ENCODE data around the gene ENO4. TPM values are rescaled to one million over a fixed set of nuclear protein-coding genes. Genes with fewer than 3 reads are reported as not detected.

Gene ENO4
- total RNA-seq, 2 donors from 2014 or later, result not detected

DNA sequence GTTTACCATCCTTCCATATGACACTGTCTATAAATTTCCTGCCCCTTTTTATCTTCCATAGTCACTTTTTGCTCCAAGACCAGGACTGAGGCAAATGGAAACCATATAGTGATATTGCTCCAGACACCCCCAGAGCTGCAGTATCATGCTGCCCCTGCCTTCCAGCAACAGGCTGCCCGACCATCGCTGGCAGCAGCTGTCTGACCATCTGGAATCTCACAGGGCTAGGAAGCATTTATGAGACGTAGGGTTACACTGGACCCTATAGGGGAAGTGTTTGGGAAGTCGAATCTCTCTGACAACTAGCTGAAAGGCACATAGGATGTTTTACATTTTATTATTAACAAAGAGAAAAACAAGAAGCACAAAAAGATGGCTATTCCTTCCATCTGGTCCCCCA is 19.4 kb downstream of the ENO4 start:
- Histone ChIP-seq H3K4me3 (no peak overlapping the region), H3K9me3 (no peaks in the 10 kb centered on the region), H3K36me3 (no peaks in the 10 kb centered on the region), H3K9ac (ENCODE audit: low read depth in 2 of 2, low read length in 2 of 2) (no peak overlapping the region), H3K4me1 (no peaks in the 10 kb centered on the region), H3K27ac (no peak overlapping the region), H3K27me3 (no peaks in the 10 kb centered on the region)
- TF ChIP-seq, protein P1, sequence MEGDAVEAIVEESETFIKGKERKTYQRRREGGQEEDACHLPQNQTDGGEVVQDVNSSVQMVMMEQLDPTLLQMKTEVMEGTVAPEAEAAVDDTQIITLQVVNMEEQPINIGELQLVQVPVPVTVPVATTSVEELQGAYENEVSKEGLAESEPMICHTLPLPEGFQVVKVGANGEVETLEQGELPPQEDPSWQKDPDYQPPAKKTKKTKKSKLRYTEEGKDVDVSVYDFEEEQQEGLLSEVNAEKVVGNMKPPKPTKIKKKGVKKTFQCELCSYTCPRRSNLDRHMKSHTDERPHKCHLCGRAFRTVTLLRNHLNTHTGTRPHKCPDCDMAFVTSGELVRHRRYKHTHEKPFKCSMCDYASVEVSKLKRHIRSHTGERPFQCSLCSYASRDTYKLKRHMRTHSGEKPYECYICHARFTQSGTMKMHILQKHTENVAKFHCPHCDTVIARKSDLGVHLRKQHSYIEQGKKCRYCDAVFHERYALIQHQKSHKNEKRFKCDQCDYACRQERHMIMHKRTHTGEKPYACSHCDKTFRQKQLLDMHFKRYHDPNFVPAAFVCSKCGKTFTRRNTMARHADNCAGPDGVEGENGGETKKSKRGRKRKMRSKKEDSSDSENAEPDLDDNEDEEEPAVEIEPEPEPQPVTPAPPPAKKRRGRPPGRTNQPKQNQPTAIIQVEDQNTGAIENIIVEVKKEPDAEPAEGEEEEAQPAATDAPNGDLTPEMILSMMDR (IDR thresholded peaks at IDR 0.05), result no peak
- DNase-seq, result no peak
- intact Hi-C loops (cut with DNase I), result no loop called here

DNA sequence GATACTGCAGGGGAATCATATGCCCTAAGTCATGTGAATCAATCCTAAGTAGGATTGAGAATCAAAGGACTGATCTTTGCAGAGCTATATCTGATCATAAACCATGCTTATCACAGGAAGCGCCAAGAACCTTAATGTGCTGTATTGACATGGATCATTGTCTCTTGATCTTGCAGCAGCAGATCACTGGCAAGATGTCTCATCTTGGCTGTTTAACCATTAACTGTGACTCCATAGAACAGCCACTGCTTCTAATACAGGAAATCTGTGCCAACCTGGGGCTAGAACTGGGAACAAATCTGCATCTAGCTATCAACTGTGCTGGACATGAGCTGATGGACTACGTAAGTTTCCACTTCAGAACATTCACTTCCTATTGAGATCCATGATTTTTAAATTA is 21.6 kb downstream of the ENO4 start:
- no peak overlapping the region for H3K9ac ChIP-seq (ENCODE audit: low read depth in 2 of 2, low read length in 2 of 2)
- no peaks in the 10 kb centered on the region for H3K4me1 ChIP-seq
- no peak overlapping the region for H3K4me3 ChIP-seq
- no peaks in the 10 kb centered on the region for H3K9me3 ChIP-seq
- TF ChIP-seq, protein P1 (IDR thresholded peaks at IDR 0.05), result no peak
- H3K27me3 ChIP-seq, result no peaks in the 10 kb centered on the region
- no peak overlapping the region for H3K27ac ChIP-seq
- H3K36me3 ChIP-seq, result no peaks in the 10 kb centered on the region
- DNase-seq, result no peak
- intact Hi-C loops (cut with DNase I), result no loop called here

DNA sequence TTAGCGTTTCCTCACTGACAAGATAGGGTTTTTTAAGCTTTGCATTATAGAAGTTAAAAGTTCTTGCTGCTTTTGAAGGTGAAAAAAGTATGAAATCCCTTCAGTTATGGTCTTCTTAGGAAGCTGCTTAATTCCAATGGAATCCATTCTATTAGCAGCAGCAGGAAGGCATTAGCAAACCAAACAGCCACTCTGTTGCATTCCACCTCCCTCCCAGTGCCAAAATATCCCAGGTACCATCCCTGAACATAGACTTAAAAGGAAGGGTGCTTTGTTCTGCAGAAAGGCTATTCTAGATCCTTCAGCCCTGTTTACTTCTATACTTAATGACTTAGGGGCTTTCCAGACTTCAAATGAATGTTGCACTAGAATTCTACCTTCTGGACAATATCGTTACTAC is 23.8 kb downstream of the ENO4 start:
- Histone ChIP-seq H3K27ac (no peak overlapping the region), H3K4me3 (no peak overlapping the region), H3K27me3 (no peaks in the 10 kb centered on the region), H3K9me3 (no peaks in the 10 kb centered on the region), H3K4me1 (no peaks in the 10 kb centered on the region), H3K36me3 (no peaks in the 10 kb centered on the region), H3K9ac (ENCODE audit: low read depth in 2 of 2, low read length in 2 of 2) (no peak overlapping the region)
- intact Hi-C loops (cut with DNase I), result no loop called here
- TF ChIP-seq, protein P1 (IDR thresholded peaks at IDR 0.05), result no peak
- no peak for DNase-seq

DNA sequence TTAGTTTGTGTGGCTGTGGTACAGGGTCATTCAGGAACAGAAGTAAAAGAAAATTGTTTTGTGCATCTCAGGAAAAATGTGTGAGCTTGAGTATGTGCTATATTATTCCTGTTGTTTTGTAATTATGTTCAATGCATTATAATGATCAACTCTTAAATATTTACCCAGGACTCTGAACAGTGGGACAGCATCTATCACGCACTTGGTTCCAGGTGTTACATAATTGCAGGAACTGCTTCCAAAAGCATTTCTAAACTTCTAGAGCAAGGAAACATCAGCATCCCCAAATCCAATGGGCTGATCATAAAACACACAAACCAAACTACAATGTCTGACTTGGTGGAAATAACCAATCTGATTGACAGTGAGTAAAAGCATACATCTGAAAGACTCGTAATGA is 26.6 kb downstream of the ENO4 start:
- Histone ChIP-seq H3K4me1 (no peaks in the 10 kb centered on the region), H3K9ac (ENCODE audit: low read depth in 2 of 2, low read length in 2 of 2) (no peak overlapping the region), H3K4me3 (no peak overlapping the region), H3K36me3 (no peaks in the 10 kb centered on the region), H3K9me3 (no peaks in the 10 kb centered on the region), H3K27me3 (no peaks in the 10 kb centered on the region), H3K27ac (no peak overlapping the region)
- TF ChIP-seq, protein P1 (IDR thresholded peaks at IDR 0.05), result no peak
- no peak for DNase-seq
- intact Hi-C loops (cut with DNase I), result no loop called here

DNA sequence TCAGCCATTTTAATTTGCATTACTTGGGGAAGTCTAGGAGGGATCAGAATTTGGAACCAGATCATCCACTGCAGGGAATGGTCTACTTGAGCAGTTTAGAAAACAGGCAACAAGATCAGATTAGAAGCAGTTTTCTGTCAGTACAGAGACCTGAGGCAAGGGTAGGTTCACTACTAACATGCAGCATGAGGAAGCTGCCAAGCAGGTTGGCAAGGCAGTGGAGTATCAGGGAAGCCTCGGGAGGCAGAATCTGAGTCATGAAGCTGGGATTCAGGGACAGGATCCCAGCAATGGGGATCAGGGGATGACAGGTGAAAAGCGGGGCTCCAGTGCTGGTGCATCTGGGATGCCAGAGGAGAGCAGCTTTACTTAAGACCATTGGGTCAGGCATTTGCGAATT is 28.1 kb downstream of the ENO4 start:
- no peak for DNase-seq
- intact Hi-C loops (cut with DNase I), result no loop called here
- Histone ChIP-seq H3K4me3 (no peak overlapping the region), H3K9me3 (no peaks in the 10 kb centered on the region), H3K36me3 (no peaks in the 10 kb centered on the region), H3K27ac (no peak overlapping the region), H3K9ac (ENCODE audit: low read depth in 2 of 2, low read length in 2 of 2) (no peak overlapping the region), H3K27me3 (no peaks in the 10 kb centered on the region), H3K4me1 (no peaks in the 10 kb centered on the region)
- TF ChIP-seq, protein P1 (IDR thresholded peaks at IDR 0.05), result no peak

DNA sequence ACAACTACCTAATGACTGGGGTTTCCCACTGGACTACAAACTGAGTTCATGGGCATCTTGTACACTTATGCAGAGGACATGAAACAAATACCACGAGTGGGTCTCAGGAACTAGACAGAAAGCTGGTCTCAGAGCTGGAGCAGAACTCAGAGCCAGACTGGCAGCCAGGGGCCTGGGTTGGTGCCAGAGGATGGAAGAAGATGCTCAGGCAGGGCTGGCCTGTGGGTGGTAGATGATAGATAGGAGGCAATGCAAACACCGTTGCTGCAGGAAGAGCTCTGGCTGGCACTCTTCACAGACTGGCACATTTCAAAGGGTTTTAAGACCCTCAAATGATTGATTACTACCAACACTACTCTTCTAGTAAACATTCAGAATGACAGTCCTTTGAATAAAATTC is 28.8 kb downstream of the ENO4 start:
- Histone ChIP-seq H3K4me1 (no peaks in the 10 kb centered on the region), H3K27ac (no peak overlapping the region), H3K4me3 (no peak overlapping the region), H3K9ac (ENCODE audit: low read depth in 2 of 2, low read length in 2 of 2) (no peak overlapping the region), H3K9me3 (no peaks in the 10 kb centered on the region), H3K36me3 (no peaks in the 10 kb centered on the region), H3K27me3 (no peaks in the 10 kb centered on the region)
- intact Hi-C loops (cut with DNase I), result no loop called here
- TF ChIP-seq, protein P1 (IDR thresholded peaks at IDR 0.05), result no peak
- no peak for DNase-seq

All from colonic mucosa (tissue), 4 donors.